Upper lobe of left lung (tissue), 4 donors: Measurements from ENCODE around the gene KMT2E.

ENCODE experiments used
- CTCF ChIP-seq, 6 experiments: fragments of 450-650 bp in 4 of 6; fragments of 200-600 bp in 2 of 6; sonication (generic) in 2 of 6; IDR thresholded peaks; one replicate each; pipeline ENCODE4 v1.5.1; 2016 to 2019; ENCODE audit warnings: antibody characterized with exemption in 6 of 6
- POLR2A ChIP-seq, 4 donors: fragments of 450-650 bp; IDR thresholded peaks; one replicate each; pipeline ENCODE4 v1.5.1; 2016 to 2017; ENCODE audit warnings: antibody characterized with exemption in 4 of 4, mild to moderate bottlenecking in 2 of 4
- POLR2AphosphoS5 ChIP-seq, 2 donors: sonication (generic); formaldehyde crosslinking; IDR thresholded peaks; one replicate each; pipeline ENCODE4 v1.5.1; 2017; ENCODE audit warnings: antibody characterized with exemption in 2 of 2

- no peak for TF ChIP-seq POLR2A (IDR thresholded peaks at IDR 0.05)
- no peak for TF ChIP-seq POLR2AphosphoS5 (IDR thresholded peaks at IDR 0.05)
- no peak for TF ChIP-seq CTCF (IDR thresholded peaks at IDR 0.05)
These were observed 65.3 kb downstream of the KMT2E start for GRCh38 chr7:105079348-105079747.
